Fibroblast of lung (primary cell): ENCODE data around the gene ZDHHC14.

ENCODE experiments used
- EZH2 ChIP-seq: IDR thresholded peaks from 2 replicates; pipeline ENCODE4 v1.5.1; 2012; ENCODE audit warnings: low read length, control low read depth, mild to moderate bottlenecking; ENCODE audit errors: missing control alignments
- TF ChIP-seq, protein P1 (sequence below), 2 donors: IDR thresholded peaks in 1 of 2; conservative IDR thresholded peaks in 1 of 2; 1 replicate in 1 of 2; 2 replicates in 1 of 2; pipeline ENCODE4 v1.5.1; 2011 to 2012; ENCODE audit warnings: low read length in 2 of 2, control low read depth in 1 of 2, inconsistent platforms in 1 of 2, low read depth in 1 of 2, mild to moderate bottlenecking in 1 of 2

DNA sequence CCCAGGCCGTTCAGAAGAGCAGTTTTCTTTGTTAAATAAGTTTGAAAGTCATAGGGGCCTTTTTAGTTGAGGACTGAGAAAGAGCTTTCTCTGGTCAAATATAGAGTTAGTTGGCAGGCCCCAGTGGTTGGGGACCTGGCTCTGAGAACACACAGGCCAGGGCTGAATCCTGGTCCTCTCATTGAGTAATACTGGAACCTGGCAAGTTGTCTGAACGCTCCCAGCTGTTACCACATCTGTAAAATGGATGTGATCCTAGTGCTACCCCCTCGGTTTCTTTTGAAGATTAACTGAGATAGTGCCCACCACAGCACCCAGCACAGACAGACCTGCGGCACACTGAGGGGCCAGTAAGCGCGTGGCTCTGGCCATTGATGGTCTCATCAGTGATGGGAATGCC, 215.5 kb downstream of the ZDHHC14 start:
- no peak for TF ChIP-seq EZH2
- TF ChIP-seq, protein P1, sequence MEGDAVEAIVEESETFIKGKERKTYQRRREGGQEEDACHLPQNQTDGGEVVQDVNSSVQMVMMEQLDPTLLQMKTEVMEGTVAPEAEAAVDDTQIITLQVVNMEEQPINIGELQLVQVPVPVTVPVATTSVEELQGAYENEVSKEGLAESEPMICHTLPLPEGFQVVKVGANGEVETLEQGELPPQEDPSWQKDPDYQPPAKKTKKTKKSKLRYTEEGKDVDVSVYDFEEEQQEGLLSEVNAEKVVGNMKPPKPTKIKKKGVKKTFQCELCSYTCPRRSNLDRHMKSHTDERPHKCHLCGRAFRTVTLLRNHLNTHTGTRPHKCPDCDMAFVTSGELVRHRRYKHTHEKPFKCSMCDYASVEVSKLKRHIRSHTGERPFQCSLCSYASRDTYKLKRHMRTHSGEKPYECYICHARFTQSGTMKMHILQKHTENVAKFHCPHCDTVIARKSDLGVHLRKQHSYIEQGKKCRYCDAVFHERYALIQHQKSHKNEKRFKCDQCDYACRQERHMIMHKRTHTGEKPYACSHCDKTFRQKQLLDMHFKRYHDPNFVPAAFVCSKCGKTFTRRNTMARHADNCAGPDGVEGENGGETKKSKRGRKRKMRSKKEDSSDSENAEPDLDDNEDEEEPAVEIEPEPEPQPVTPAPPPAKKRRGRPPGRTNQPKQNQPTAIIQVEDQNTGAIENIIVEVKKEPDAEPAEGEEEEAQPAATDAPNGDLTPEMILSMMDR (conservative IDR thresholded peaks at IDR 0.05 in 1 of 2, IDR thresholded peaks at IDR 0.05 in 1 of 2; ENCODE audit: low read depth in 1 of 2, low read length in 2 of 2), result no peak
